Measurements from ENCODE around the gene GDPD5.

The GDPD5 gene

DNA sequence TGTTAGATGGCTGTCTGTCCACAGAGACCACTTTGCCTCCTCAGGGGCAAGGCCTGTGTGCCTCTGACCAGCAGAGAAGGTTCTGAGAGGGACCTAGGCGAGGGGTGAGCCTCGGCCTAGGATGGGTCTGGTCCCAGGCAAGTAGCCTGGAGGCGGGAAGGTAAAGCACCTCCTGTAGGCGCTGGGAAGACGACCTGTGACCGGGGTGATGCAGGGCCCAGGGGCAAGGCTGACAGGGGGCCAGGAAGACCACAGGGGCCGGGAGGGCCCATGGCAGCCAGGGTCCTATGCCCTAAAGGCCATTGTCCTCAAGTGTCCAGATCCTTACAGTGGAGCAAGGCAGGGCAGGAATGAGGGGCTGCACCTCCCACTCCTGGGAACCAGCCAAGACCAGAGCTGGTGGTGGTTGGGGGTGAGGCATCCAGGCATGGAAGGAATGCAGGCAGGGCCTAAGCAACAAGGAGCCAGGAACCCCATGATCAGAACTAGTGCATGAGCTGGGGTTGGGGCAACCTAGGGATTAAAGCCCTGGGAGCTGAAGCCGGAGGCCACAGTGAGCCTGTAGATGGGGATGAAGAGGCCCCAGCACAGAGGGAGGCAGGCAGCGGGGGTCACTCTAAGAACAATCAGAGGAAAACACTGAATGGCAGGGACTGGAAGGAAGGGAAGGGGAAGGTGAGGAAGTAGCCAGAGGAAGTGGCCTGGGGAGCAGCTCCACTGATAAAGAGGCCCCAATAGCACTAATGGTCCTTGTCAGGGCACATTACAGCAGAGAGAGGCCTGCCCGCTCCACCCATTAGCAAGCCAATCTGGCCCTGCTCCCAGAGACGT is 59.8 kb downstream of the GDPD5 start:
- no peak for TF ChIP-seq CTCF (IDR thresholded peaks at IDR 0.05)

DNA sequence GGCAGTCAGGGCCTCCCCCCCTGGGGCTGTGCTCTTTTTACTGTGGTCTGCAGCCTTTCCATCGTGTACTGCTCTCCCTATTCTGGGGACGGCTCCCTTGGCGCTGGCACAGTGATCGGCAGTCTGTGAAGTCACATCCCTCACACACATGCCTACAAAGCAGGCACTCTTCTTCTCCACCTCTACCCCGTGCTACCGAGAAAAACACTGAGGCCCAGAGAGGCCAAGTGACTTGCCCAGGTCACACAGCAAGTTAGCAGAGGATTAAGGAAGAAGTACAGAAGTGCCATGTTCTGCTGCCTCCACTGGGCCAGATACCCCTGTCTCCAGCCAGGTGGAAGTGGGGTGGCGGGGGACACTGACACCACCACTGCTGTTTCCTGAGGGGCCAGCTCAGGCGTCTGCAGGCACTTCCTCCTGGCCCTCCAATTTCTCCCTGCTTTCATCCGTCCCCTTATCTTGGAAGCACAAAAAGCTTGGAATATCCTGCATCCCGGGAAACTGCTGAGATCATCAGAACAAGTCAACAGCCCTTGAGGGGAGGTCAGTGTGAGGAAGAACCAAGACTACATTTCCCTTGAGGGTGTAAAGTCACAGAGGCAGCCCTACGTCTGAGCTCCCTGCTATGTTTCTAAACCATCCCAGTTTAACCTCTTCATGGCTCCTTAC is 62.5 kb downstream of the GDPD5 start:
- no peak for TF ChIP-seq CTCF (IDR thresholded peaks at IDR 0.05)

DNA sequence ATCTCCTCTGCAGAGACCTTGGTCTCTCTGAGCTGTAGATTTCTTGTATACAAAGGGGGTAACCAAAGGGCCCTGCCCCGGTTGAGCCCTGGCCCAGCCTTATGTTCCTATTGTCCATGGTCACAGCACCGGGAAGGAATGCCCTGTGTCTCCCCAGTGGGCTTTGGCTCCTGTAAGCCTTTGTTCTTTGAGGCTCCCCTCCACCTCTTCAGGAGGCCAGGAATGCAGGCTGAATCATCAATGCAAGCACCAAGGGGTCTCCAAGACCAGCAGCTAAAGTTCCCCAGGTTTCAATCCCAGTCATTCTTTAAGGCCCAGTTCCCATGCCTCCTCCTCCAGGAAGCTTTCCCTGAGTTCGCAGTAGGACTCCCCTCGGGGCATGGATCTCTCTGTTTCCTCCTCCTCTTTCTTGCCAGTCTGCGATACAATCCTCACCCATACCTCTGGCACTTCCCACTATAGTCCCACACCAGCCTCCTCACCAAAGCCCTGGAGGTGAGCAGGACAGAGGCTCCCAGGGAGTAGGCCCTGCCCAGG is 63.6 kb downstream of the GDPD5 start:
- no peak for TF ChIP-seq CTCF (IDR thresholded peaks at IDR 0.05)

GRCh38 chr11:75461151-75461550 is 64.6 kb downstream of the GDPD5 start:
- no peak for TF ChIP-seq CTCF (IDR thresholded peaks at IDR 0.05)

DNA sequence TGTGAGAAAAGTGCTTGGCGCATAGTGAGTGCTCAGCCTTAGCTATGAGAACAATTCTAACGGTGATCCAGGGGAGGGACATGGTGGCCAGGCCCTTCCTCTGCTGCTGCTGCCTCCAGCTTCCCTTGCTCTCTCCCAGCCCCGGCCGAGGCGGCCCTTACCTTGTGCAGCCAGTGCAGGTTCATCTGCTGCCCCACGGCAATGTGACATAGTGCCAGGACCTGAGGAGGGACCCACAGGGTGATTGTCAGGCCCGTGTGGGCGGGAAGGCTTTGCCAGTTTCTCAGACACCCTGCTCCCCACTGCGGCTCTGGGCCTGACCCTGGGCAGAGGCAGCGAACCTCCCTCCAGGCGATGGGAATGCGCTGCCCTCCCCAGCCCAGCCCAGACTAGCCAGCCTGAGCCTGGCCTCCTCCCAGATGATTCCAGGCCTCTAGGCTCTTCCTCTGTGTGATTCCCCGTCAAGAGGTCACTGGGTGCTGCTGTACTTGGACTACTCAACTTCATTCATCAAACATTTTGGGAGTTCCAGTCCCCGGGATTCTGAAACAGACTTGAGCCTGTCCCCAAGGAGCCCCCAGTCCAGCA is 69.1 kb downstream of the GDPD5 start:
- no peak for TF ChIP-seq CTCF (IDR thresholded peaks at IDR 0.05)

DNA sequence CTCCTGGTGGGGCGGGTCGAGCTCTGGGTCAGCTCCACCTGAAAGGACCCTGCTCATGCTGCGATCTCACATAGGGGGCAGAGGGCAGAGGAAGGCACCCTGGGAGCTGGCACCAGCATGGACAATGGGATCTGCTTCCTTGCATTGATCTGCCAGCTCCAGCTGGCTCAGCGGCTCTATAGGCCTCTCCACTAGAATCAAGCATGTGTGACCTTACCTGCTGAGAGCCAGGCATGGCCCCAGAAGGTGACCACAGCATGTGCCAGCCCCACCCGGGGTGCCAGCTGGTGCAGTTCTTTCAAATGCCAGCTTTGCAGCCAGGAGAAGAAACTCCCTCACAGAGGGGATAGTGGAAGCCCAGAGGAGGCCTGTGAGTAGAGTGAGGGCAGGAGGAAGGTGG is 70.8 kb downstream of the GDPD5 start:
- TF ChIP-seq CTCF (IDR thresholded peaks at IDR 0.05) = no peak

DNA sequence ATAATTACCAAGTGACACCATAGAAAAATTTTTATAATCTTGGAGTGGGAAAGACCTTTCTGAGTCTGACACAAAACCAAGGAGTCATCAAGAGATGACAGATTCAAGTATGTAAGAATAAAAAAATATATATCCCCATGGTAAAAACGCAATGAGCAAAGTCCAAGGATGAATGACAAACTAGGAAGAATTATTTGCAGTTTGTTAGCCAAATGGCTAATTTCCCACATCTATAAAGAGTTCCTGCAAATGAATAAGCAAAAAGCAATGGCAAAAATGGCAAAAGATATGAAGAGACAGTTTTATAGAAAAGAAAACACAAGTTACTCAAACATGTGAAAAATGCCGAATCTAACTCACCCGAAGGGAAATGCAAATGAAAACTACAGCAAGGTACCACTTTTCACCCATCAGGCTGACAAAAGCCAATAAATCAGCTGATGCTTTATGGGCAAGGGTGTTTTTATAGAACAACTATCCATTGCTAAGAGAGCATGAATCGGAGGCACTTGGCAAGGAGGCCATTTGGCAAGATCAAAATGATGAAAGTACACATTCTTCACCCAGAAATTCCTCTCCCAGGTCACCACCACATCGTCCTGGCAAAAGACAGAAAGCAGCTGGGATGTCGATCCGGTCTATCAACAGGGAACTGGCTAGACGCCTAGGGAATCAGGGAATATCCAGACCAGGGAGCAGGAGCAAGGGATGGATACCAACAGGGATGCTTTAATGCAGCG is 71.7 kb downstream of the GDPD5 start:
- no peak for TF ChIP-seq CTCF (IDR thresholded peaks at IDR 0.05)
